Neuronal stem cell (in vitro differentiated cells): ENCODE data around the gene CTNND2.

Experiments
- DNase-seq: peaks from one replicate; pipeline ENCODE4 v3.0.0-alpha.2; 2013; ENCODE audit warnings: low spot score
- H2AFZ ChIP-seq: one replicate; pipeline ENCODE4 v1.6.1; 2013; ENCODE audit warnings: mild to moderate bottlenecking, low read length, inconsistent platforms
- H2AK5ac ChIP-seq: 2 replicates; pipeline ENCODE4 v1.6.1; 2013; ENCODE audit warnings: low read depth, mild to moderate bottlenecking, inconsistent platforms, low read length, moderate library complexity, mixed read lengths
- H2BK120ac ChIP-seq: 2 replicates; pipeline ENCODE4 v1.6.1; 2013; ENCODE audit warnings: low read depth, mild to moderate bottlenecking, inconsistent platforms, low read length, moderate library complexity, mixed read lengths
- H2BK12ac ChIP-seq: one replicate; pipeline ENCODE4 v1.6.1; 2013; ENCODE audit warnings: low read length, inconsistent platforms
- H2BK15ac ChIP-seq: 2 replicates; pipeline ENCODE4 v1.6.1; 2013; ENCODE audit warnings: mild to moderate bottlenecking, low read length, inconsistent platforms, mixed read lengths
- H2BK5ac ChIP-seq: one replicate; pipeline ENCODE4 v1.6.1; 2013; ENCODE audit warnings: inconsistent platforms, mild to moderate bottlenecking, low read length, moderate library complexity
- H3K14ac ChIP-seq: one replicate; pipeline ENCODE4 v1.6.1; 2013; ENCODE audit warnings: low read length, inconsistent platforms
- H3K18ac ChIP-seq: 2 replicates; pipeline ENCODE4 v1.6.1; 2013; ENCODE audit warnings: low read length, inconsistent platforms
- H3K23ac ChIP-seq: 2 replicates; pipeline ENCODE4 v1.6.1; 2013; ENCODE audit warnings: low read depth, mild to moderate bottlenecking, mixed read lengths, low read length, inconsistent platforms; ENCODE audit not compliant: poor library complexity
- H3K27ac ChIP-seq: replicated peaks from 3 replicates; pipeline ENCODE4 v1.5.1; 2013; ENCODE audit warnings: low read length, inconsistent platforms
- H3K27me3 ChIP-seq, 3 experiments: 2 replicates each; pipeline ENCODE4 v1.6.1; 2013; ENCODE audit warnings: low read length in 3 of 3, mild to moderate bottlenecking in 2 of 3, inconsistent platforms in 1 of 3, low read depth in 1 of 3, mixed read lengths in 1 of 3, moderate library complexity in 1 of 3; ENCODE audit not compliant: control insufficient read depth in 3 of 3, insufficient read depth in 3 of 3
- H3K36me3 ChIP-seq, 2 donors: replicated peaks in 1 of 2; 2 replicates each; pipeline ENCODE4 v1.6.1; 2013; ENCODE audit warnings: low read length in 2 of 2; ENCODE audit not compliant: control insufficient read depth in 2 of 2, insufficient read depth in 2 of 2
- H3K4ac ChIP-seq: 2 replicates; pipeline ENCODE4 v1.6.1; 2013; ENCODE audit warnings: inconsistent platforms, mild to moderate bottlenecking, low read length, moderate library complexity
- H3K4me1 ChIP-seq, 2 donors: 1 replicate in 1 of 2; 2 replicates in 1 of 2; pipeline ENCODE4 v1.6.1; 2013; ENCODE audit warnings: low read length in 2 of 2, low read depth in 1 of 2; ENCODE audit not compliant: control insufficient read depth in 2 of 2, insufficient read depth in 1 of 2
- H3K4me2 ChIP-seq: one replicate; pipeline ENCODE4 v1.6.1; 2013; ENCODE audit warnings: mild to moderate bottlenecking, low read length, inconsistent platforms; ENCODE audit not compliant: insufficient read depth, poor library complexity, severe bottlenecking
- H3K4me3 ChIP-seq, 2 donors: 2 replicates each; pipeline ENCODE4 v1.5.1; 2013; ENCODE audit warnings: low read length in 2 of 2, mild to moderate bottlenecking in 2 of 2, inconsistent platforms in 1 of 2, moderate library complexity in 1 of 2
- H3K79me1 ChIP-seq: one replicate; pipeline ENCODE4 v1.6.1; 2013; ENCODE audit warnings: low read depth, mild to moderate bottlenecking, inconsistent platforms, low read length, moderate library complexity
- H3K9ac ChIP-seq: one replicate; pipeline ENCODE4 v1.6.1; 2013; ENCODE audit warnings: mild to moderate bottlenecking, low read depth, low read length, inconsistent platforms; ENCODE audit not compliant: poor library complexity
- H3K9me3 ChIP-seq, 2 donors: replicated peaks in 1 of 2; 2 replicates each; pipeline versions ENCODE3 to v1.6.1; 2013; ENCODE audit warnings: low read length in 2 of 2, mild to moderate bottlenecking in 2 of 2, inconsistent platforms in 1 of 2, low read depth in 1 of 2, mixed read lengths in 1 of 2, moderate library complexity in 1 of 2; ENCODE audit not compliant: control insufficient read depth in 2 of 2, insufficient read depth in 1 of 2
- H4K8ac ChIP-seq: one replicate; pipeline ENCODE4 v1.6.1; 2013; ENCODE audit warnings: low read depth, mild to moderate bottlenecking, inconsistent platforms, low read length, moderate library complexity
- H4K91ac ChIP-seq: one replicate; pipeline ENCODE4 v1.6.1; 2013; ENCODE audit warnings: low read length, low read depth, mild to moderate bottlenecking, inconsistent platforms; ENCODE audit not compliant: poor library complexity
- WGBS, 2 donors: extraction: QIAGEN DNeasy Blood & Tissue Kit; methylation state at CpG; one replicate each; pipeline ENCODE4 v1.1.7; 2013; ENCODE audit warnings: missing lambda C conversion rate in 2 of 2, mixed read lengths in 1 of 2; ENCODE audit not compliant: insufficient read length in 2 of 2, insufficient replicate concordance in 1 of 2; ENCODE audit errors: extremely low coverage in 2 of 2; 5-methylcytosine and 5-hydroxymethylcytosine counted together

Gene CTNND2

DNA sequence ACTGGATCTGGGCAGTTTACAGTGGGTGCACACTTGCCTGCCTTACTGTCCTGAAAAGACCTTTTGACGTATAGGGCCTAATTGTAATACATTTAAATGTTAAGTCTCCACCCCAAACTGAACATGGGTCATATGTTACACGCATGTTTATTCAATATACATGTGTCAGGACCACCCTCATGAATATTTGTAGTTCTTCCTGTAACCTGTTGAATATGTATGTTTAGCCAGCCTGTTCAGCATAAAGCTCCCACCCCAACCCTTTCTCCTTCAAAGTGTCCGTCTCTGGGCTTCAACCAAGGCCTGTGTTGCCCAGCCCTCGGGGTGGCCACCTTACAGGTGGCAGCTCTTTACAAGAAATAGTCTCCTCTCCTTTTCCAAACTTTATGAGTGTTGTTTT lies 962.3 kb downstream of the CTNND2 start:
- Histone ChIP-seq H3K23ac (no peak overlapping the region), H3K4me1 (peaks cover 0 to 6% of the 10 kb centered on the region in 2 donors), H3K18ac (no peak overlapping the region), H3K36me3 (no peaks in the 10 kb centered on the region), H2BK120ac (no peak overlapping the region), H2AK5ac (no peak overlapping the region), H3K9me3 (no peaks in the 10 kb centered on the region), H2AFZ (no peak overlapping the region), H3K14ac (no peak overlapping the region), H2BK5ac (no peak overlapping the region), H3K9ac (no peak overlapping the region), H3K4me2 (no peak overlapping the region), H3K27me3 (no peaks in the 10 kb centered on the region), H3K4ac (no peak overlapping the region), H3K79me1 (no peaks in the 10 kb centered on the region), H4K91ac (no peak overlapping the region), H4K8ac (no peak overlapping the region), H2BK12ac (no peak overlapping the region), H3K27ac (no peak overlapping the region), H3K4me3 (no peak overlapping the region), H2BK15ac (no peak overlapping the region)
- WGBS, 2 donors: no CpG with 5 or more reads among the region's 4 CpGs
- no peak for DNase-seq

DNA sequence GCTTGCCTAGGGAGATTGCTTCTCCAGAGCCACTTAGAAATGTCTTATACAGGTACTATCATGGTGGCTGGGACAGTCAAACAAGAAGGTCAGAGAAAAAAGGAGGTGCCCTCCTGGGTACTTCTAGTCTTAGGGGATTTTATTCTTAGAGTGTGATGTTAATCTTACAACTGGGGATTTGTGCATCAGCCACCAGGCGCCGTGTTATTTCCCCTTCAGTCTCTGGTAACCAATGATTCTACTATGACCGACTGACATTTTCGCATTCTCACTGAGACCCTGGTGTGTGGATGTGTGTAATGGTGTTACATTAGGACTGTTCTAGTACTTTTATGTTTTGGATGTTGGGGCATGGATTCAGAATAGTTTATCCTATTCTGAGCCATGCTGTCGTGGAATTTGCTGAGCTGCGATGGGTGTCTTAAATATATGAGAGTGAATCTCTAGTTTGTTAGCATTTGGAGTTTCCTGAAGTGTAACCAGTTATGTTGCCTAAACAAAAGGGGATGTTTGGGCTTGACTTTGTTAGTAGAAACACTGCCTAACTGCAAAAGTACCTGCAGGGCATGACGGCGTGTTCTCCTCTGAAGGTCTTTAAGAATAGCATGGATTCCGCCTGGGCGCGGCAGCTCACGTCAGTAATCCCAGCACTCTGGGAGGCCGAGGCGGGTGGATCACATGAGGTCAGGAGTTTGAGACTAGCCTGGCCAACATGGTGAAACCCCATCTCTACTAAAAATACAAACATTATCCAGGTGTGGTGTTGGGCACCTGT lies 968.0 kb downstream of the CTNND2 start:
- Histone ChIP-seq H3K27ac (no peak overlapping the region), H3K4me2 (no peak overlapping the region), H2BK12ac (no peak overlapping the region), H3K14ac (no peak overlapping the region), H3K4me3 (no peak overlapping the region), H2BK120ac (no peak overlapping the region), H3K9ac (no peak overlapping the region), H2AFZ (no peak overlapping the region), H3K4ac (no peak overlapping the region), H3K9me3 (no peaks in the 10 kb centered on the region), H3K36me3 (no peaks in the 10 kb centered on the region), H3K79me1 (no peaks in the 10 kb centered on the region), H3K18ac (no peak overlapping the region), H3K4me1 (peaks cover 0 to 6% of the 10 kb centered on the region in 2 donors), H4K8ac (no peak overlapping the region), H2BK5ac (no peak overlapping the region), H2BK15ac (no peak overlapping the region), H3K27me3 (no peaks in the 10 kb centered on the region), H2AK5ac (no peak overlapping the region), H4K91ac (no peak overlapping the region), H3K23ac (no peak overlapping the region)
- no peak for DNase-seq
- WGBS, 2 donors: no CpG with 5 or more reads among the region's 14 CpGs

DNA sequence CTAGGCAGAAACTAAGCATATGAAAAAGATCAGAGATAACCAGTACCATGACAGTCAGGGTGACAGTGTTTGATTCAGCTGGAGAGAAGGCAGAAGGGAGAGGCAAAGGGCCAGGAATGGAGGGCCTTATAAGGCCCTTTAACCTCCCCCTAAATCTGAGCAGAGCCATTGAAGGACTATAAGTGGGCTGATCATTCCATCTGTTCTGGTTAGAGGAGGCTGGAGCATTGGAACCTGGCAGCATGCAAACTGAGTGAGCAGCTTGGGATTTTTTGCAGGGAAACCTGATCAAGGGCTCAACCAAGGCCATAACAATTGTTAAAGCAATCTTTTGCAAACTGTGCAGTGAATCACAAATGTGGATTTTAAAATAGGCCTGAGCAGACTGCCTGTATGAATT lies 968.7 kb downstream of the CTNND2 start:
- Histone ChIP-seq H4K8ac (no peak overlapping the region), H2BK5ac (no peak overlapping the region), H2BK15ac (no peak overlapping the region), H3K4me3 (no peak overlapping the region), H3K18ac (no peak overlapping the region), H2AK5ac (no peak overlapping the region), H3K23ac (no peak overlapping the region), H4K91ac (no peak overlapping the region), H2BK12ac (no peak overlapping the region), H3K4ac (no peak overlapping the region), H3K79me1 (no peaks in the 10 kb centered on the region), H3K9ac (no peak overlapping the region), H2BK120ac (no peak overlapping the region), H3K4me1 (peaks cover 0 to 6% of the 10 kb centered on the region in 2 donors), H3K27me3 (no peaks in the 10 kb centered on the region), H2AFZ (no peak overlapping the region), H3K9me3 (no peaks in the 10 kb centered on the region), H3K14ac (no peak overlapping the region), H3K27ac (no peak overlapping the region), H3K36me3 (no peaks in the 10 kb centered on the region), H3K4me2 (no peak overlapping the region)
- no peak for DNase-seq

DNA sequence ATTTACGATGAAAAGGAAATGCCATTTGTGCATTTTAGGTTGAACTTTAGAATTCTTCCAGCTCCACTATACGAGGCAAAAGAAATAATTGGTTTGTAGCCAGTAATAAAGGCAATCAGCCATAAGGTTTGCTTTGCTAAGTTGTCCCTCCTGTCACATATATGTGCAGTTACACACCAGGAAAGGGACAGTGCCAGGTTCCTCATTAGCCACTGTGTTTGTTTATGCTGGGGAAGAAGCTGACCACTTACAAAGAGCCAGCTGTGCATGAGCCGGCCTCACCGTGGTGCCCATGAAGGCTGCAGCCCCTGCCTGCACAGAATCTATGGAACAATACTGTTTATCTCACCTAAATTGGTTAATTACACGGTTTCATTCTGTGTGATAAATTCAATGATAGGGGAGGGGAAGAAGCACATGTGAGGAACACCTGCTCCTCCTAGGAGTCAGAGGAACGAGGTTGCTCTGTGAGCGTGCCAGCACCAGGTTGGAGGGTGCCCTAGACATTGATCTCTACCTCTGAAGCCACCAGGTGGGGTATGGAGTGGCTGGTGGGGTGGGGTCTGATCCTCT lies 969.4 kb downstream of the CTNND2 start:
- Histone ChIP-seq H3K14ac (no peak overlapping the region), H3K27ac (no peak overlapping the region), H3K4me1 (peaks cover 0 to 6% of the 10 kb centered on the region in 2 donors), H2BK12ac (no peak overlapping the region), H4K91ac (no peak overlapping the region), H2BK120ac (no peak overlapping the region), H4K8ac (no peak overlapping the region), H2BK15ac (no peak overlapping the region), H2AFZ (no peak overlapping the region), H3K9ac (no peak overlapping the region), H2AK5ac (no peak overlapping the region), H3K4me2 (no peak overlapping the region), H2BK5ac (no peak overlapping the region), H3K23ac (no peak overlapping the region), H3K27me3 (no peaks in the 10 kb centered on the region), H3K36me3 (no peaks in the 10 kb centered on the region), H3K79me1 (no peaks in the 10 kb centered on the region), H3K18ac (no peak overlapping the region), H3K4me3 (no peak overlapping the region), H3K4ac (no peak overlapping the region), H3K9me3 (peaks cover 0 to 2% of the 10 kb centered on the region in 2 donors)
- WGBS, 2 donors: no CpG with 5 or more reads among the region's 7 CpGs
- no peak for DNase-seq
